HG02870 (cell line): Measurements from ENCODE around the gene PODXL2.
"Not testable (repeated sequence)": the region's sequence is repeated elsewhere in the genome, so short reads cannot be mapped to it uniquely, and the experiment has no call there.

Experiments used
- ATAC-seq: cut with Tn5 transposase; IDR thresholded peaks from one replicate; pipeline ENCODE4 v1.9.1; 2021; ENCODE audit warnings: mild to moderate bottlenecking, moderate library complexity; ENCODE audit not compliant: unreplicated experiment

The PODXL2 gene

GRCh38 chr3:127654374-127654773 lies 25.4 kb downstream of the PODXL2 start:
- no peak for ATAC-seq

- ATAC-seq, result not testable (repeated sequence)
Measured at GRCh38 chr3:127654993-127655392, 26.0 kb downstream of the PODXL2 start.

GRCh38 chr3:127655641-127656040 lies 26.7 kb downstream of the PODXL2 start:
- no peak for ATAC-seq

- no peak for ATAC-seq
Measured at GRCh38 chr3:127656906-127657305, 27.9 kb downstream of the PODXL2 start.

- ATAC-seq, result no peak
Measured at GRCh38 chr3:127658234-127658633, 29.2 kb downstream of the PODXL2 start.

GRCh38 chr3:127660621-127661251 lies 31.8 kb downstream of the PODXL2 start:
- ATAC-seq, result no peak

- no peak for ATAC-seq
Measured at GRCh38 chr3:127661600-127661999, 32.6 kb downstream of the PODXL2 start.

GRCh38 chr3:127662001-127662469 lies 33.0 kb downstream of the PODXL2 start:
- no peak for ATAC-seq

GRCh38 chr3:127663151-127663550 lies 34.2 kb downstream of the PODXL2 start:
- ATAC-seq, result no peak

GRCh38 chr3:127665165-127665564 lies 36.2 kb downstream of the PODXL2 start:
- no peak for ATAC-seq

GRCh38 chr3:127665586-127665985 lies 36.6 kb downstream of the PODXL2 start:
- no peak for ATAC-seq

GRCh38 chr3:127666676-127667075 lies 37.7 kb downstream of the PODXL2 start:
- ATAC-seq, result no peak

GRCh38 chr3:127667119-127667681 lies 38.2 kb downstream of the PODXL2 start:
- ATAC-seq, result no peak

- ATAC-seq, result no peak
Measured at GRCh38 chr3:127668906-127669305, 39.9 kb downstream of the PODXL2 start.

GRCh38 chr3:127669541-127670228 lies 40.7 kb downstream of the PODXL2 start:
- no peak for ATAC-seq

GRCh38 chr3:127670229-127670559 lies 41.2 kb downstream of the PODXL2 start:
- no peak for ATAC-seq

GRCh38 chr3:127670761-127671522 lies 42.0 kb downstream of the PODXL2 start:
- no peak for ATAC-seq

GRCh38 chr3:127671523-127672428 lies 42.8 kb downstream of the PODXL2 start:
- ATAC-seq, result peak; percentile 16

GRCh38 chr3:127672429-127673190 lies 43.6 kb downstream of the PODXL2 start, which contains the start of gene ABTB1:
Gene ABTB1, plus strand, starts transcription at chr3:127672952. Its CDS starts 74 bp downstream, at chr3:127673026.
- ATAC-seq, result peak; percentile 57
